Measurements from ENCODE around the gene COL12A1. TPM values are rescaled to one million over a fixed set of nuclear protein-coding genes. Genes with fewer than 3 reads are reported as not detected.

Gene COL12A1
- total and polyA plus RNA-seq, 2 donors (not counting 1 experiment from before 2014, with no cell fraction given) = 1,023 to 1,075 TPM

DNA sequence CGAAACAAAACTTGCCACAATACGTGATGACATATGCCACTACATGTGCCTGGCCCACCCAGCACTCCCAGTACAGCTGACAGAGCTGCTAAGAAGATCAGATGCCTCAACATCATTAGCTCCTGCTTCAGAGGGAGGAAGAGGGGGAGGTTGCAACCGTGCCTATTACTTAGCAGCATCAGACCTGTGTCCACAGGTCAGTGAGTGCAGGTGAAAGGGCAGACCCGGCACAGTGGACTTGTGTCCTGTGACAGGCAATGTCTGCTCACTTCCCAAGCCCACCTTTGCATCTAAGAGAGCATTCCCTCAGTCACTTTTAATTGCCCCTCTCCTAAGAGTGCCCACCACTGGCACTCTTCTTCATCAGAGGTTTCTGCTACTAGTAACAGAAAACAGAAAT, 9.4 kb upstream of the COL12A1 start:
- Histone ChIP-seq H3K4me2 (ENCODE audit: extremely low read depth, insufficient read depth, low read length) (no peak overlapping the region), H3K9ac (ENCODE audit: insufficient read depth, low read length) (no peak overlapping the region), H3K79me2 (ENCODE audit: control insufficient read depth, insufficient read depth, low read length) (no peaks in the 10 kb centered on the region), H3K36me3 (ENCODE audit: control insufficient read depth, insufficient read depth, low read length) (no peaks in the 10 kb centered on the region), H3K4me1 (ENCODE audit: control insufficient read depth, extremely low read depth, insufficient read depth, low read length) (peaks cover 4% of the 10 kb centered on the region), H3K9me3 (ENCODE audit: control insufficient read depth, insufficient read depth, low read depth, low read length) (no peaks in the 10 kb centered on the region), H3K27ac (ENCODE audit: insufficient read depth, low read length) (no peak overlapping the region), H2AFZ (ENCODE audit: low read length) (no peak overlapping the region), H3K27me3 (ENCODE audit: control insufficient read depth, insufficient read depth, low read length) (no peaks in the 10 kb centered on the region), H4K20me1 (ENCODE audit: control insufficient read depth, extremely low read depth, insufficient read depth, low read length) (no peaks in the 10 kb centered on the region), H3K4me3 (replicated peaks in 1 of 4; ENCODE audit: control extremely low read depth in 1 of 4, insufficient read depth in 1 of 4, low read depth in 3 of 4, low read length in 4 of 4) (no peak overlapping the region)
- no peak for TF ChIP-seq EZH2 (IDR thresholded peaks at IDR 0.05; ENCODE audit: low read length, missing control alignments)
- TF ChIP-seq, protein P1, sequence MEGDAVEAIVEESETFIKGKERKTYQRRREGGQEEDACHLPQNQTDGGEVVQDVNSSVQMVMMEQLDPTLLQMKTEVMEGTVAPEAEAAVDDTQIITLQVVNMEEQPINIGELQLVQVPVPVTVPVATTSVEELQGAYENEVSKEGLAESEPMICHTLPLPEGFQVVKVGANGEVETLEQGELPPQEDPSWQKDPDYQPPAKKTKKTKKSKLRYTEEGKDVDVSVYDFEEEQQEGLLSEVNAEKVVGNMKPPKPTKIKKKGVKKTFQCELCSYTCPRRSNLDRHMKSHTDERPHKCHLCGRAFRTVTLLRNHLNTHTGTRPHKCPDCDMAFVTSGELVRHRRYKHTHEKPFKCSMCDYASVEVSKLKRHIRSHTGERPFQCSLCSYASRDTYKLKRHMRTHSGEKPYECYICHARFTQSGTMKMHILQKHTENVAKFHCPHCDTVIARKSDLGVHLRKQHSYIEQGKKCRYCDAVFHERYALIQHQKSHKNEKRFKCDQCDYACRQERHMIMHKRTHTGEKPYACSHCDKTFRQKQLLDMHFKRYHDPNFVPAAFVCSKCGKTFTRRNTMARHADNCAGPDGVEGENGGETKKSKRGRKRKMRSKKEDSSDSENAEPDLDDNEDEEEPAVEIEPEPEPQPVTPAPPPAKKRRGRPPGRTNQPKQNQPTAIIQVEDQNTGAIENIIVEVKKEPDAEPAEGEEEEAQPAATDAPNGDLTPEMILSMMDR (conservative IDR thresholded peaks at IDR 0.05 in 1 of 2, IDR thresholded peaks at IDR 0.05 in 1 of 2; ENCODE audit: low read depth in 1 of 2, low read length in 2 of 2) = no peak
- no peak for DNase-seq (ENCODE audit: low read depth in 2 of 2)

DNA sequence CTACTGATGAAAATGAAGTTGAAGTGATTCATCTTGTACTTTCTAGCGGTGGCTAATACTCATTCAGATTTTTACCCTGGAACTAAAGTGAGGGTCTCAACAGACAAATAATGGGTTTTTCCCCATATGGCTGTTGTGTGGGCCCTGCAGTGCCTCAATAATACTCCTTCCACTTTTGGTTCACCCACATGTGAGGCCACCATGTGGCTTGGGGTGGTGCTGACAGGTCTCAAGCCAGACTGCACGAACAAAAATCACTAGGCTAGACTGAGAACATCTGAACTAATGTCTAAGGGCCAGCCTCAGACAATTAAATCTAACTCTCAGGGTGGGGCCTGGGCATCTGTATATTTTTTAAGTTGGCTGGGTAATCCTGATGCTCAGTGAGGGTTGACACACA, 7.9 kb upstream of the COL12A1 start:
- H3K27me3 ChIP-seq (ENCODE audit: control insufficient read depth, insufficient read depth, low read length) = no peaks in the 10 kb centered on the region
- H3K36me3 ChIP-seq (ENCODE audit: control insufficient read depth, insufficient read depth, low read length) = no peaks in the 10 kb centered on the region
- H3K9me3 ChIP-seq (ENCODE audit: control insufficient read depth, insufficient read depth, low read depth, low read length) = no peaks in the 10 kb centered on the region
- H3K9ac ChIP-seq (ENCODE audit: insufficient read depth, low read length) = no peak overlapping the region
- H3K27ac ChIP-seq (ENCODE audit: insufficient read depth, low read length) = no peak overlapping the region
- no peak for TF ChIP-seq EZH2 (IDR thresholded peaks at IDR 0.05; ENCODE audit: low read length, missing control alignments)
- TF ChIP-seq, protein P1 (conservative IDR thresholded peaks at IDR 0.05 in 1 of 2, IDR thresholded peaks at IDR 0.05 in 1 of 2; ENCODE audit: low read depth in 1 of 2, low read length in 2 of 2) = no peak
- no peak overlapping the region for H2AFZ ChIP-seq (ENCODE audit: low read length)
- no peaks in the 10 kb centered on the region for H4K20me1 ChIP-seq (ENCODE audit: control insufficient read depth, extremely low read depth, insufficient read depth, low read length)
- no peak for DNase-seq (ENCODE audit: low read depth in 2 of 2)
- H3K79me2 ChIP-seq (ENCODE audit: control insufficient read depth, insufficient read depth, low read length) = no peaks in the 10 kb centered on the region
- peaks cover 4% of the 10 kb centered on the region for H3K4me1 ChIP-seq (ENCODE audit: control insufficient read depth, extremely low read depth, insufficient read depth, low read length)
- H3K4me2 ChIP-seq (ENCODE audit: extremely low read depth, insufficient read depth, low read length) = no peak overlapping the region
- H3K4me3 ChIP-seq (replicated peaks in 1 of 4; ENCODE audit: control extremely low read depth in 1 of 4, insufficient read depth in 1 of 4, low read depth in 3 of 4, low read length in 4 of 4) = no peak overlapping the region

DNA sequence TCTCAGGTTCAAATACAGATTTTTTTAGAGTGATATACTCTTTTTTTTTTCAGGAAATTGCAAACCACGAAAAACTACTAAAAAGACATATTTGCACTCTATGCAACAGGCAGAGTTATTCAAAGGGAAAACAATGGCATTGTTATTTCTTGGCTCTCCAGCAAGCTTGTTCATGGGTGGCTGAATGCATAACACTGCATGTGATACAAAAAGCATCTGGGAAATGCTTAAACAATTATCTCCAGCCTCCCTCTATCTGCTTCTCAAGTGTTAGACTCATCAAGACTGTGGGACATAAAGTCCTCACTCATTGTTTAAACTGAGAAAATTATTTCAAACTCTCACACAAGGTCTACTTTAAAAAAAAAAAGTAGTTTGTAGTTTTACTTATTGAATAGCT, 7.3 kb upstream of the COL12A1 start:
- H3K27ac ChIP-seq (ENCODE audit: insufficient read depth, low read length) = no peak overlapping the region
- H3K9ac ChIP-seq (ENCODE audit: insufficient read depth, low read length) = no peak overlapping the region
- H3K27me3 ChIP-seq (ENCODE audit: control insufficient read depth, insufficient read depth, low read length) = no peaks in the 10 kb centered on the region
- H3K36me3 ChIP-seq (ENCODE audit: control insufficient read depth, insufficient read depth, low read length) = no peaks in the 10 kb centered on the region
- H3K79me2 ChIP-seq (ENCODE audit: control insufficient read depth, insufficient read depth, low read length) = no peaks in the 10 kb centered on the region
- H3K4me3 ChIP-seq (replicated peaks in 1 of 4; ENCODE audit: control extremely low read depth in 1 of 4, insufficient read depth in 1 of 4, low read depth in 3 of 4, low read length in 4 of 4) = no peak overlapping the region
- no peak overlapping the region for H2AFZ ChIP-seq (ENCODE audit: low read length)
- peaks cover 10% of the 10 kb centered on the region for H3K4me1 ChIP-seq (ENCODE audit: control insufficient read depth, extremely low read depth, insufficient read depth, low read length)
- no peaks in the 10 kb centered on the region for H3K9me3 ChIP-seq (ENCODE audit: control insufficient read depth, insufficient read depth, low read depth, low read length)
- no peaks in the 10 kb centered on the region for H4K20me1 ChIP-seq (ENCODE audit: control insufficient read depth, extremely low read depth, insufficient read depth, low read length)
- TF ChIP-seq, protein P1 (conservative IDR thresholded peaks at IDR 0.05 in 1 of 2, IDR thresholded peaks at IDR 0.05 in 1 of 2; ENCODE audit: low read depth in 1 of 2, low read length in 2 of 2) = no peak
- TF ChIP-seq EZH2 (IDR thresholded peaks at IDR 0.05; ENCODE audit: low read length, missing control alignments) = no peak
- H3K4me2 ChIP-seq (ENCODE audit: extremely low read depth, insufficient read depth, low read length) = no peak overlapping the region
- DNase-seq (ENCODE audit: low read depth in 2 of 2) = peak in 1 of 2 donors; percentile 45
